Liver (tissue), 9 donors: Measurements from ENCODE around the gene DTWD2. TPM values are rescaled to one million over a fixed set of nuclear protein-coding genes. Genes with fewer than 3 reads are reported as not detected.

Experiments
- DNase-seq: peaks from one replicate; pipeline ENCODE4 v3.0.0-alpha.2; 2017; ENCODE audit warnings: low spot score
- H3K27ac ChIP-seq, 2 donors: one replicate each; pipeline ENCODE4 v1.7.0; 2013; ENCODE audit warnings: inconsistent platforms in 2 of 2, low read length in 2 of 2, control low read depth in 1 of 2, low read depth in 1 of 2, mild to moderate bottlenecking in 1 of 2
- H3K27me3 ChIP-seq, 4 donors: one replicate each; pipeline versions ENCODE4 v1.6.1 to v1.7.0; 2013; ENCODE audit warnings: low read length in 3 of 4, inconsistent platforms in 1 of 4, mild to moderate bottlenecking in 1 of 4, moderate library complexity in 1 of 4; ENCODE audit not compliant: control insufficient read depth in 4 of 4, insufficient read depth in 4 of 4
- H3K36me3 ChIP-seq, 4 donors: one replicate each; pipeline versions ENCODE4 v1.6.1 to v1.7.0; 2013; ENCODE audit warnings: low read length in 3 of 4, mild to moderate bottlenecking in 3 of 4, low read depth in 1 of 4, moderate library complexity in 1 of 4; ENCODE audit not compliant: control insufficient read depth in 4 of 4, insufficient read depth in 3 of 4
- H3K4me1 ChIP-seq, 4 donors: one replicate each; pipeline versions ENCODE4 v1.6.1 to v1.7.0; 2013; ENCODE audit warnings: low read length in 3 of 4, mild to moderate bottlenecking in 3 of 4, moderate library complexity in 1 of 4; ENCODE audit not compliant: control insufficient read depth in 4 of 4, insufficient read depth in 4 of 4
- H3K4me3 ChIP-seq, 3 donors: one replicate each; pipeline versions ENCODE4 v1.6.1 to v1.7.0; 2013; ENCODE audit warnings: low read length in 3 of 3, control low read depth in 1 of 3, low read depth in 1 of 3, mild to moderate bottlenecking in 1 of 3
- H3K9ac ChIP-seq, 2 donors: one replicate each; pipeline ENCODE4 v1.7.0; 2013; ENCODE audit warnings: low read length in 2 of 2, mild to moderate bottlenecking in 2 of 2, moderate library complexity in 2 of 2, control low read depth in 1 of 2, low read depth in 1 of 2
- H3K9me3 ChIP-seq, 4 donors: one replicate each; pipeline versions ENCODE4 v1.6.1 to v1.7.0; 2013; ENCODE audit warnings: low read length in 3 of 4; ENCODE audit not compliant: control insufficient read depth in 4 of 4
- ATF3 ChIP-seq: IDR thresholded peaks from 2 replicates; pipeline ENCODE4 v1.6.1; 2016; ENCODE audit warnings: antibody characterized with exemption
- CTCF ChIP-seq: fragments of 150-350 bp; IDR thresholded peaks from 2 replicates; pipeline ENCODE4 v1.5.1; 2017; ENCODE audit warnings: improper control_type of control experiment, low read depth, low read length; ENCODE audit not compliant: missing input control
- EGR1 ChIP-seq, 2 donors: IDR thresholded peaks; 2 replicates each; pipeline ENCODE4 v1.6.1; 2016 to 2018; ENCODE audit warnings: antibody characterized with exemption in 2 of 2, low read depth in 2 of 2
- FOXA1 ChIP-seq: IDR thresholded peaks from 2 replicates; pipeline ENCODE4 v1.6.1; 2016; ENCODE audit warnings: antibody characterized with exemption
- FOXA2 ChIP-seq: IDR thresholded peaks from 2 replicates; pipeline ENCODE4 v1.6.1; 2016; ENCODE audit warnings: antibody characterized with exemption
- GABPA ChIP-seq, 2 donors: IDR thresholded peaks in 1 of 2; conservative IDR thresholded peaks in 1 of 2; 2 replicates each; pipeline ENCODE4 v1.6.1; 2016; ENCODE audit warnings: antibody characterized with exemption in 2 of 2, mild to moderate bottlenecking in 1 of 2, moderate library complexity in 1 of 2
- HNF4A ChIP-seq, 2 donors: conservative IDR thresholded peaks; 2 replicates each; pipeline ENCODE4 v1.6.1; 2016; ENCODE audit warnings: antibody characterized with exemption in 2 of 2, mild to moderate bottlenecking in 2 of 2
- HNF4G ChIP-seq: IDR thresholded peaks from 2 replicates; pipeline ENCODE4 v1.6.1; 2016; ENCODE audit warnings: antibody characterized with exemption
- JUND ChIP-seq, 2 donors: IDR thresholded peaks; 2 replicates each; pipeline ENCODE4 v1.6.1; 2016; ENCODE audit warnings: antibody characterized with exemption in 2 of 2
- MAX ChIP-seq: IDR thresholded peaks from 2 replicates; pipeline ENCODE4 v1.6.1; 2016; ENCODE audit warnings: antibody characterized with exemption
- NR2F2 ChIP-seq: IDR thresholded peaks from 2 replicates; pipeline ENCODE4 v1.6.1; 2016; ENCODE audit warnings: antibody characterized with exemption
- RAD21 ChIP-seq, 2 donors: IDR thresholded peaks; 2 replicates each; pipeline ENCODE4 v1.6.1; 2016; ENCODE audit warnings: antibody characterized with exemption in 2 of 2, mild to moderate bottlenecking in 2 of 2
- REST ChIP-seq: IDR thresholded peaks from 2 replicates; pipeline ENCODE4 v1.6.1; 2016; ENCODE audit warnings: antibody characterized with exemption, mild to moderate bottlenecking
- RXRA ChIP-seq, 2 donors: IDR thresholded peaks; 2 replicates each; pipeline ENCODE4 v1.6.1; 2017 to 2018; ENCODE audit warnings: antibody characterized with exemption in 2 of 2, mild to moderate bottlenecking in 1 of 2
- SP1 ChIP-seq: IDR thresholded peaks from 2 replicates; pipeline ENCODE4 v1.6.1; 2018; ENCODE audit warnings: antibody characterized with exemption, mild to moderate bottlenecking
- TAF1 ChIP-seq: conservative IDR thresholded peaks from 2 replicates; pipeline ENCODE4 v1.6.1; 2016; ENCODE audit warnings: antibody characterized with exemption, mild to moderate bottlenecking
- YY1 ChIP-seq: IDR thresholded peaks from 2 replicates; pipeline ENCODE4 v1.6.1; 2016; ENCODE audit warnings: antibody characterized with exemption, mild to moderate bottlenecking
- ZBTB33 ChIP-seq: IDR thresholded peaks from 2 replicates; pipeline ENCODE4 v1.6.1; 2016; ENCODE audit warnings: antibody characterized with exemption
- WGBS: extraction: QIAGEN DNeasy Blood & Tissue Kit; methylation state at CpG from one replicate; pipeline ENCODE4 v1.1.7; 2013; 5-methylcytosine and 5-hydroxymethylcytosine counted together
- polyA plus RNA-seq, 2 donors: library from polyadenylated mRNA; stranded (reverse) in 1 of 2; unstranded in 1 of 2; fragments of 200-250 nt in 1 of 2; fragments of >200 nt in 1 of 2; fragmentation: Nextera tagmentation in 1 of 2; extraction: Ambion mirVana in 1 of 2; gene quantifications; one replicate each; pipeline versions ENCODE4 v1.2.1 to v1.2.3, GENCODE V29; 2013 to 2015
- total RNA-seq, 2 donors: library from RNA; depleted of rRNA; stranded (reverse); fragments of >200 nt; gene quantifications; one replicate each; pipeline ENCODE4 v1.2.3, GENCODE V29; 2014
- donor health status: healthy.
- donor health status: healthy.
- donor health status: healthy.
- donor health status: healthy.
- donor health status: healthy.

The DTWD2 gene
- total and polyA plus RNA-seq, 4 donors, result 2.3 to 10.7 (median 4.3) TPM

GRCh38 chr5:118844351-118844750 lies 144.0 kb downstream of the DTWD2 start:
- no peaks in the 10 kb centered on the region for H3K9me3 ChIP-seq
- H3K4me3 ChIP-seq, result no peak overlapping the region
- H3K36me3 ChIP-seq, result no peaks in the 10 kb centered on the region
- H3K27me3 ChIP-seq, result no peaks in the 10 kb centered on the region
- no peak overlapping the region for H3K27ac ChIP-seq
- no peak for TF ChIP-seq REST
- TF ChIP-seq EGR1 (IDR thresholded peaks at IDR 0.05; ENCODE audit: low read depth in 2 of 2), result no peak
- no peak for TF ChIP-seq FOXA1
- no peak for TF ChIP-seq SP1
- no peak for TF ChIP-seq YY1
- no peak for TF ChIP-seq ZBTB33
- TF ChIP-seq MAX, result no peak
- TF ChIP-seq TAF1, result no peak
- no peak for TF ChIP-seq HNF4G
- TF ChIP-seq NR2F2, result no peak
- TF ChIP-seq JUND (IDR thresholded peaks at IDR 0.05), result no peak
- TF ChIP-seq RXRA (IDR thresholded peaks at IDR 0.05), result no peak
- no peak for TF ChIP-seq ATF3
- no peak for TF ChIP-seq FOXA2
- no peak for TF ChIP-seq RAD21 (IDR thresholded peaks at IDR 0.05)
- TF ChIP-seq GABPA (IDR thresholded peaks at IDR 0.05 in 1 of 2, conservative IDR thresholded peaks at IDR 0.05 in 1 of 2), result no peak
- TF ChIP-seq HNF4A (conservative IDR thresholded peaks at IDR 0.05), result no peak
- no peak overlapping the region for H3K9ac ChIP-seq
- WGBS, result 97% methylated on average over 1 of the region's 1 CpG
- no peaks in the 10 kb centered on the region for H3K4me1 ChIP-seq
- DNase-seq, result no peak

GRCh38 chr5:118834710-118835109 lies 153.6 kb downstream of the DTWD2 start:
- H3K4me1 ChIP-seq, result no peaks in the 10 kb centered on the region
- no peaks in the 10 kb centered on the region for H3K27me3 ChIP-seq
- no peak for DNase-seq
- H3K9ac ChIP-seq, result no peak overlapping the region
- H3K4me3 ChIP-seq, result no peak overlapping the region
- H3K36me3 ChIP-seq, result no peaks in the 10 kb centered on the region
- no peaks in the 10 kb centered on the region for H3K9me3 ChIP-seq
- WGBS, result 93% methylated on average over 1 of the region's 1 CpG
- H3K27ac ChIP-seq, result no peak overlapping the region
- no peak for TF ChIP-seq GABPA (IDR thresholded peaks at IDR 0.05 in 1 of 2, conservative IDR thresholded peaks at IDR 0.05 in 1 of 2)
- no peak for TF ChIP-seq ZBTB33
- TF ChIP-seq JUND (IDR thresholded peaks at IDR 0.05), result no peak
- no peak for TF ChIP-seq RXRA (IDR thresholded peaks at IDR 0.05)
- no peak for TF ChIP-seq FOXA2
- TF ChIP-seq SP1, result no peak
- no peak for TF ChIP-seq HNF4A (conservative IDR thresholded peaks at IDR 0.05)
- TF ChIP-seq CTCF, result no peak
- TF ChIP-seq HNF4G, result no peak
- TF ChIP-seq NR2F2, result no peak
- no peak for TF ChIP-seq TAF1
- no peak for TF ChIP-seq MAX
- TF ChIP-seq YY1, result no peak
- TF ChIP-seq REST, result no peak
- no peak for TF ChIP-seq RAD21 (IDR thresholded peaks at IDR 0.05)
